Fibroblast of pulmonary artery (primary cell): ENCODE results near the gene PTS.
A peak's percentile ranks its signal among the peaks of the same experiment; 100 is the strongest.

ENCODE experiments used
- DNase-seq: peaks from one replicate; pipeline ENCODE4 v3.0.0-alpha.2; 2010; ENCODE audit warnings: low read depth
- H3K4me3 ChIP-seq: replicated peaks from 2 replicates; pipeline ENCODE4 v1.5.1; 2011; ENCODE audit warnings: low read depth, mild to moderate bottlenecking, control low read depth, low read length, moderate library complexity
- CTCF ChIP-seq: IDR thresholded peaks from 2 replicates; pipeline ENCODE4 v1.5.1; 2011; ENCODE audit warnings: mild to moderate bottlenecking, control low read depth, low read length, inconsistent platforms; ENCODE audit errors: missing control alignments

The PTS gene

GRCh38 chr11:112221274-112221835 is 4.9 kb upstream of the PTS start:
- H3K4me3 ChIP-seq = no peak overlapping the region
- TF ChIP-seq CTCF = no peak
- DNase-seq = no peak

- no peak for TF ChIP-seq CTCF
- no peak overlapping the region for H3K4me3 ChIP-seq
- no peak for DNase-seq
These were observed 3.9 kb upstream of the PTS start for GRCh38 chr11:112222303-112222702.

GRCh38 chr11:112223121-112223520 is 3.1 kb upstream of the PTS start:
- DNase-seq = no peak
- no peak overlapping the region for H3K4me3 ChIP-seq
- TF ChIP-seq CTCF = no peak

- no peak overlapping the region for H3K4me3 ChIP-seq
- no peak for DNase-seq
- TF ChIP-seq CTCF = no peak
These were observed 2.3 kb upstream of the PTS start for GRCh38 chr11:112223754-112224532.

- no peak for TF ChIP-seq CTCF
- DNase-seq = no peak
- H3K4me3 ChIP-seq = peak overlapping the region; percentile 87
These were observed 521 bp upstream of the PTS start for GRCh38 chr11:112225753-112226061.

GRCh38 chr11:112226831-112227401 is 688 bp downstream of the PTS start:
- H3K4me3 ChIP-seq = peak overlapping the region; percentile 87
- DNase-seq = peak; percentile 49
- TF ChIP-seq CTCF = no peak
